Neural cell (in vitro differentiated cells): ENCODE data around the gene COL17A1. TPM values are rescaled to one million over a fixed set of nuclear protein-coding genes. Genes with fewer than 3 reads are reported as not detected.

Experiments
- H2AFZ ChIP-seq: fragments of 200-600, 300-800 bp; sonication (generic), shearing (Covaris generic); 2 replicates; pipeline ENCODE4 v1.6.0; 2014; ENCODE audit warnings: low read depth, mild to moderate bottlenecking, antibody characterized with exemption, low read length, moderate library complexity
- H3F3A ChIP-seq: fragments of 200-600 bp; shearing (Covaris generic); 2 replicates; pipeline ENCODE4 v1.6.1; 2016; ENCODE audit warnings: mild to moderate bottlenecking, moderate library complexity, mixed read lengths, antibody characterized with exemption, low read length; ENCODE audit not compliant: insufficient read depth, poor library complexity, severe bottlenecking
- H3K27ac ChIP-seq: fragments of 200-600, 300-800 bp; sonication (generic), shearing (Covaris generic); 2 replicates; pipeline ENCODE4 v1.5.1; 2014; ENCODE audit warnings: mild to moderate bottlenecking, low read length, moderate library complexity
- H3K27me3 ChIP-seq: fragments of 300-800, 200-600 bp; sonication (generic), shearing (Covaris generic); 2 replicates; pipeline ENCODE4 v1.6.0; 2014; ENCODE audit warnings: mild to moderate bottlenecking, low read depth, low read length, moderate library complexity; ENCODE audit not compliant: insufficient read depth
- H3K36me3 ChIP-seq: fragments of 300-800, 200-600 bp; sonication (generic), shearing (Covaris generic); 2 replicates; pipeline ENCODE4 v1.5.1; 2014; ENCODE audit warnings: mild to moderate bottlenecking, antibody characterized with exemption, low read length, moderate library complexity; ENCODE audit not compliant: insufficient read depth
- H3K4me2 ChIP-seq: fragments of 300-800, 200-600 bp; sonication (generic), shearing (Covaris generic); 2 replicates; pipeline ENCODE4 v1.6.0; 2014; ENCODE audit warnings: mild to moderate bottlenecking, low read length
- H3K4me3 ChIP-seq: fragments of 300-800, 200-600 bp; sonication (generic), shearing (Covaris generic); 2 replicates; pipeline ENCODE4 v1.5.1; 2014; ENCODE audit warnings: mild to moderate bottlenecking, low read length, moderate library complexity
- H3K79me2 ChIP-seq: fragments of 200-600 bp; shearing (Covaris generic); replicated peaks from 2 replicates; pipeline ENCODE4 v1.6.0; 2014; ENCODE audit warnings: mild to moderate bottlenecking, low read length, moderate library complexity; ENCODE audit not compliant: insufficient read depth
- H3K9ac ChIP-seq: fragments of 300-800, 200-600 bp; sonication (generic), shearing (Covaris generic); 2 replicates; pipeline ENCODE4 v1.6.1; 2016; ENCODE audit warnings: mild to moderate bottlenecking, low read length, mixed read lengths
- H3K9me2 ChIP-seq: fragments of 200-600 bp; shearing (Covaris generic); 2 replicates; pipeline ENCODE4 v1.6.1; 2016; ENCODE audit warnings: mild to moderate bottlenecking, low read length, mixed read lengths; ENCODE audit not compliant: insufficient read depth
- H3K9me3 ChIP-seq: fragments of 200-600, 300-800 bp; sonication (generic), shearing (Covaris generic); 2 replicates; pipeline ENCODE4 v1.6.1; 2016; ENCODE audit warnings: mild to moderate bottlenecking, mixed run types, low read length, moderate library complexity, mixed read lengths
- H4K20me1 ChIP-seq: fragments of 200-600 bp; shearing (Covaris generic); 2 replicates; pipeline ENCODE4 v1.6.1; 2016; ENCODE audit warnings: mild to moderate bottlenecking, mixed run types; ENCODE audit not compliant: insufficient read depth
- CTCF ChIP-seq: fragments of 450-650 bp; IDR thresholded peaks from 2 replicates; pipeline ENCODE4 v1.5.1; 2014; ENCODE audit warnings: antibody characterized with exemption, mild to moderate bottlenecking, moderate library complexity; ENCODE audit not compliant: poor library complexity, severe bottlenecking
- EP300 ChIP-seq: fragments of 450-650 bp; conservative IDR thresholded peaks from 2 replicates; pipeline ENCODE4 v1.6.1; 2014; ENCODE audit warnings: antibody characterized with exemption, mild to moderate bottlenecking, moderate library complexity; ENCODE audit not compliant: poor library complexity, severe bottlenecking
- EZH2 ChIP-seq: fragments of 200-600, 300-800 bp; shearing (Covaris generic), sonication (generic); IDR thresholded peaks from 2 replicates; pipeline ENCODE4 v1.6.1; 2014; ENCODE audit warnings: antibody characterized with exemption, low read length, borderline replicate concordance, mild to moderate bottlenecking; ENCODE audit not compliant: insufficient read depth, poor library complexity, severe bottlenecking
- MXI1 ChIP-seq: fragments of 450-650 bp; conservative IDR thresholded peaks from 2 replicates; pipeline ENCODE4 v1.6.1; 2014; ENCODE audit warnings: antibody characterized with exemption, mild to moderate bottlenecking; ENCODE audit not compliant: poor library complexity, severe bottlenecking
- POLR2AphosphoS5 ChIP-seq: IDR thresholded peaks from 2 replicates; pipeline ENCODE4 v1.6.1; 2012
- RAD21 ChIP-seq: fragments of 450-650 bp; conservative IDR thresholded peaks from 2 replicates; pipeline ENCODE4 v1.6.1; 2014; ENCODE audit warnings: antibody characterized with exemption, mild to moderate bottlenecking, moderate library complexity
- REST ChIP-seq: IDR thresholded peaks from 2 replicates; pipeline ENCODE4 v1.6.1; 2012; ENCODE audit warnings: borderline replicate concordance
- SMC3 ChIP-seq: fragments of 450-650 bp; conservative IDR thresholded peaks from 2 replicates; pipeline ENCODE4 v1.6.1; 2014; ENCODE audit warnings: antibody characterized with exemption, mild to moderate bottlenecking, moderate library complexity; ENCODE audit not compliant: poor library complexity
- TAF1 ChIP-seq: IDR thresholded peaks from 2 replicates; pipeline ENCODE4 v1.6.1; 2012; ENCODE audit warnings: low read depth
- polyA plus RNA-seq: library from polyadenylated mRNA; depleted of rRNA; stranded (reverse); fragments of >200 nt; gene quantifications from 2 replicates; pipeline ENCODE4 v1.2.3, GENCODE V29; 2014

Gene COL17A1
- polyA plus RNA-seq, 1 donor from 2014 or later, result not detected

- Histone ChIP-seq H3K36me3 (no peaks in the 10 kb centered on the region), H2AFZ (no peak overlapping the region), H3K4me2 (no peak overlapping the region), H4K20me1 (no peaks in the 10 kb centered on the region), H3K9ac (no peak overlapping the region), H3F3A (no peaks in the 10 kb centered on the region), H3K27ac (no peak overlapping the region), H3K9me2 (no peaks in the 10 kb centered on the region), H3K9me3 (no peaks in the 10 kb centered on the region), H3K4me3 (no peak overlapping the region), H3K79me2 (no peaks in the 10 kb centered on the region), H3K27me3 (no peaks in the 10 kb centered on the region)
- TF ChIP-seq EP300 (no peak), POLR2AphosphoS5 (no peak), RAD21 (no peak), REST (no peak), EZH2 (no peak), TAF1 (no peak), CTCF (no peak), MXI1 (no peak), SMC3 (no peak)
These were observed 40.3 kb downstream of the COL17A1 start for GRCh38 chr10:104045151-104046089.

GRCh38 chr10:104043854-104044253, 41.8 kb downstream of the COL17A1 start:
- H3K9ac ChIP-seq, result no peak overlapping the region
- no peaks in the 10 kb centered on the region for H3K36me3 ChIP-seq
- no peaks in the 10 kb centered on the region for H3K9me3 ChIP-seq
- no peak overlapping the region for H3K4me3 ChIP-seq
- no peak overlapping the region for H2AFZ ChIP-seq
- H3K79me2 ChIP-seq, result no peaks in the 10 kb centered on the region
- H3K27me3 ChIP-seq, result no peaks in the 10 kb centered on the region
- no peak overlapping the region for H3K4me2 ChIP-seq
- TF ChIP-seq CTCF (no peak), EP300 (no peak), SMC3 (no peak), MXI1 (no peak), REST (no peak), EZH2 (no peak), RAD21 (no peak), TAF1 (no peak), POLR2AphosphoS5 (no peak)
- no peak overlapping the region for H3K27ac ChIP-seq
- no peaks in the 10 kb centered on the region for H3K9me2 ChIP-seq
- H3F3A ChIP-seq, result no peaks in the 10 kb centered on the region
- H4K20me1 ChIP-seq, result no peaks in the 10 kb centered on the region
